Astrocyte of the spinal cord (primary cell): ENCODE results near the gene COG5.

Experiments used
- DNase-seq: peaks from one replicate; pipeline ENCODE4 v3.0.0; 2011; ENCODE audit warnings: low read depth, low spot score
- H3K4me3 ChIP-seq: 2 replicates; pipeline ENCODE4 v1.5.1; 2011; ENCODE audit warnings: low read depth, mild to moderate bottlenecking, low read length, moderate library complexity
- CTCF ChIP-seq: IDR thresholded peaks from 2 replicates; pipeline ENCODE4 v1.5.1; 2012; ENCODE audit warnings: low read depth, mild to moderate bottlenecking, low read length, inconsistent platforms
- in situ Hi-C: cut with HindIII; loops from 2 replicates; pipeline ENCODE4 v1.10.0; 2017; ENCODE audit warnings: low sequenced_read_pairs

COG5 gene

GRCh38 chr7:107527196-107527595, 36.5 kb downstream of the COG5 start:
- in situ Hi-C loops: no loop called here
- DNase-seq: no peak
- no peak overlapping the region for H3K4me3 ChIP-seq
- TF ChIP-seq CTCF: no peak

DNA sequence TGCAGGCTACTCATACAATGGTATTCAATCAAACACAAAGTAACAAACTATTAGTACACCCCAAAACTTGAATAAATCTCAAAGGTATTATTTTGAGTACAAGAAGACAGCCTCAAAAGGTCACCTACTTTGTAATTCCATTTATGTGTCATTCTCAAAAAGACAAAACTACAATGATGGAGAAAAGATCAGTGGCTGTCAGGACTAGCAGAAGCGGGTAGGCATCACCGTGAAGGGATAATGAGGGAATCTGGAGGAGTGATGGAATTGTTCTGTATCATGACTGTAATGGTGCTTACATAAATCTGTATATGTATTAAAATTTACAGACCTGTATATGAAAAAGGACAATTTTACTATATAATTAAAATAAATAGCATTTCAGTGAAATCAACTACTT, 37.0 kb downstream of the COG5 start:
- no peak overlapping the region for H3K4me3 ChIP-seq
- no peak for TF ChIP-seq CTCF
- no peak for DNase-seq
- in situ Hi-C loops: no loop called here

- DNase-seq: peak; percentile 5
- no peak overlapping the region for H3K4me3 ChIP-seq
- in situ Hi-C loops: no loop called here
- no peak for TF ChIP-seq CTCF
Observed at GRCh38 chr7:107506674-107507339, 56.9 kb downstream of the COG5 start.

GRCh38 chr7:107505997-107506673, 57.6 kb downstream of the COG5 start:
- no peak overlapping the region for H3K4me3 ChIP-seq
- TF ChIP-seq CTCF: no peak
- DNase-seq: peak; percentile 24
- in situ Hi-C loops: no loop called here

DNA sequence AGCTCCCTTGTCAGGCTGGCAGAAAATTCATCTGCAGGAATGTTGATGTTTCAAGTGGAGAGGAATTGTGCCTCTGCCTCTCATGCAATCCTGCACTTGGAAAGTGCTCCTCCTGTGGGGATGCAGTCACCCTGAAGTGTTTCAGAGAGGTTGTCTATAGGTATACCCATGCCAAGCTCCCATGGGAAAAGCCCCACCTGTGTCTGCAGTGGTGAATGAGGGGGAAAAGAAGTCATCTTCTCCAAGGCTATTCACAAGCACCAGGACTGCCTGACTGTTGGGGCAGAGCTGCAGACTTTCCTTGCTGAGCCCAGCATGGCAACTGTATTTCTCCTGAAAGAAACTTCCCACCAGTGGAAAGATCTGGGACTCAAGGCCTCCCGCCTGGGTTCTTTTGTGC, 58.4 kb downstream of the COG5 start:
- no peak for TF ChIP-seq CTCF
- DNase-seq: no peak
- in situ Hi-C loops: no loop called here
- H3K4me3 ChIP-seq: no peak overlapping the region

GRCh38 chr7:107503687-107504086, 60.0 kb downstream of the COG5 start:
- in situ Hi-C loops: no loop called here
- DNase-seq: no peak
- no peak for TF ChIP-seq CTCF
- no peak overlapping the region for H3K4me3 ChIP-seq
